Breast epithelium (tissue), 4 donors: ENCODE measurements around the gene ST6GALNAC1. TPM values are rescaled to one million over a fixed set of nuclear protein-coding genes. Genes with fewer than 3 reads are reported as not detected.

Experiments
- DNase-seq, 2 donors: peaks; one replicate each; pipeline ENCODE4 v3.0.0-alpha.2; 2019; ENCODE audit warnings: low spot score in 2 of 2
- H3K27ac ChIP-seq, 2 donors: fragments of 200-600 bp; sonication (generic) in 1 of 2; one replicate each; pipeline ENCODE4 v1.5.1; 2016 to 2019; ENCODE audit warnings: mild to moderate bottlenecking in 1 of 2
- H3K27me3 ChIP-seq, 2 donors: fragments of 200-600 bp; sonication (generic) in 1 of 2; one replicate each; pipeline versions ENCODE4 v1.5.1 to v1.6.0; 2017 to 2019; ENCODE audit warnings: control low read depth in 1 of 2, mild to moderate bottlenecking in 1 of 2
- H3K36me3 ChIP-seq: fragments of 200-600 bp; one replicate; pipeline ENCODE4 v1.5.1; 2019
- H3K4me1 ChIP-seq, 2 donors: fragments of 200-600 bp; sonication (generic); one replicate each; pipeline ENCODE4 v1.5.1; 2016 to 2019; ENCODE audit warnings: control low read depth in 1 of 2
- H3K4me3 ChIP-seq, 3 donors: fragments of 200-600 bp; sonication (generic); 1 replicate in 2 of 3; 2 replicates in 1 of 3; pipeline ENCODE4 v1.5.1; 2016 to 2019; ENCODE audit warnings: mild to moderate bottlenecking in 3 of 3, moderate library complexity in 2 of 3
- H3K9me3 ChIP-seq, 2 donors: fragments of 200-600 bp; sonication (generic) in 1 of 2; one replicate each; pipeline ENCODE4 v1.5.1; 2016 to 2019; ENCODE audit warnings: control low read depth in 1 of 2
- CTCF ChIP-seq, 3 donors: fragments of 450-650 bp; IDR thresholded peaks; one replicate each; pipeline ENCODE4 v1.5.1; 2016 to 2017; ENCODE audit warnings: antibody characterized with exemption in 3 of 3, mild to moderate bottlenecking in 3 of 3, moderate library complexity in 3 of 3
- POLR2A ChIP-seq: fragments of 450-650 bp; IDR thresholded peaks from one replicate; pipeline ENCODE4 v1.6.1; 2016; ENCODE audit warnings: antibody characterized with exemption, mild to moderate bottlenecking, moderate library complexity
- POLR2AphosphoS5 ChIP-seq, 3 donors: sonication (generic); formaldehyde crosslinking; IDR thresholded peaks; one replicate each; pipeline ENCODE4 v1.6.1; 2017; ENCODE audit warnings: antibody characterized with exemption in 3 of 3
- intact Hi-C: fragments of 100-400 bp; cut with DNase I; formaldehyde crosslinking; loops from one replicate; pipeline ENCODE4 v1.15.1; 2023; ENCODE audit warnings: low total_unique reads
- total RNA-seq, 3 donors: library from RNA; depleted of rRNA; stranded (reverse); fragments of >200 nt; gene quantifications; one replicate each; pipeline ENCODE4 v1.1.0, GENCODE V29; 2016

Gene ST6GALNAC1
- total RNA-seq, 3 donors from 2014 or later: 1.3 to 1.6 (median 1.3) TPM

GRCh38 chr17:76667786-76668453 is 24.4 kb upstream of the ST6GALNAC1 start:
- no peak overlapping the region for H3K4me3 ChIP-seq
- TF ChIP-seq CTCF (IDR thresholded peaks at IDR 0.05) (no peak), POLR2AphosphoS5 (IDR thresholded peaks at IDR 0.05) (no peak), POLR2A (no peak)
- no peaks in the 10 kb centered on the region for H3K9me3 ChIP-seq
- peaks cover 0 to 3% of the 10 kb centered on the region in 2 donors for H3K4me1 ChIP-seq
- no peaks in the 10 kb centered on the region for H3K36me3 ChIP-seq
- DNase-seq: no peak
- no peak overlapping the region for H3K27ac ChIP-seq
- H3K27me3 ChIP-seq: no peaks in the 10 kb centered on the region
- intact Hi-C loops: no loop called here

GRCh38 chr17:76667491-76667755 is 23.9 kb upstream of the ST6GALNAC1 start:
- Histone ChIP-seq H3K27ac (no peak overlapping the region), H3K4me1 (peaks cover 0 to 3% of the 10 kb centered on the region in 2 donors), H3K9me3 (no peaks in the 10 kb centered on the region), H3K4me3 (no peak overlapping the region), H3K27me3 (no peaks in the 10 kb centered on the region), H3K36me3 (no peaks in the 10 kb centered on the region)
- TF ChIP-seq CTCF (IDR thresholded peaks at IDR 0.05): no peak
- no peak for TF ChIP-seq POLR2AphosphoS5 (IDR thresholded peaks at IDR 0.05)
- intact Hi-C loops: no loop called here
- no peak for DNase-seq

GRCh38 chr17:76660656-76661042 is 17.1 kb upstream of the ST6GALNAC1 start:
- H3K27me3 ChIP-seq: no peaks in the 10 kb centered on the region
- no peaks in the 10 kb centered on the region for H3K4me1 ChIP-seq
- DNase-seq: no peak
- H3K27ac ChIP-seq: no peak overlapping the region
- no peak overlapping the region for H3K4me3 ChIP-seq
- intact Hi-C loops: no loop called here
- no peaks in the 10 kb centered on the region for H3K36me3 ChIP-seq
- H3K9me3 ChIP-seq: no peaks in the 10 kb centered on the region
- TF ChIP-seq CTCF (IDR thresholded peaks at IDR 0.05) (no peak), POLR2A (no peak)

GRCh38 chr17:76659928-76660655 is 16.5 kb upstream of the ST6GALNAC1 start:
- H3K27me3 ChIP-seq: no peaks in the 10 kb centered on the region
- peak in 1 of 2 donors; percentile 25 for DNase-seq
- H3K9me3 ChIP-seq: no peaks in the 10 kb centered on the region
- no peak overlapping the region for H3K4me3 ChIP-seq
- intact Hi-C loops: no loop called here
- H3K4me1 ChIP-seq: no peaks in the 10 kb centered on the region
- H3K36me3 ChIP-seq: no peaks in the 10 kb centered on the region
- no peak overlapping the region for H3K27ac ChIP-seq
- no peak for TF ChIP-seq POLR2A
- no peak for TF ChIP-seq POLR2AphosphoS5 (IDR thresholded peaks at IDR 0.05)
- no peak for TF ChIP-seq CTCF (IDR thresholded peaks at IDR 0.05)

- Histone ChIP-seq H3K4me1 (no peaks in the 10 kb centered on the region), H3K27ac (no peak overlapping the region), H3K4me3 (no peak overlapping the region), H3K27me3 (no peaks in the 10 kb centered on the region), H3K9me3 (no peaks in the 10 kb centered on the region), H3K36me3 (no peaks in the 10 kb centered on the region)
- TF ChIP-seq POLR2A (no peak), CTCF (IDR thresholded peaks at IDR 0.05) (no peak), POLR2AphosphoS5 (IDR thresholded peaks at IDR 0.05) (no peak)
- DNase-seq: no peak
- intact Hi-C loops: no loop called here
These were observed 14.7 kb upstream of the ST6GALNAC1 start for GRCh38 chr17:76658242-76658662.
